ENCODE measurements around the gene MED13L.

The MED13L gene

GRCh38 chr12:116122628-116123027 is 154.9 kb downstream of the MED13L start:
- H3K4me3 ChIP-seq (ENCODE audit: low read length), result no peak overlapping the region
- peak overlapping the region; percentile 8 for H3K9ac ChIP-seq (ENCODE audit: low read depth, low read length)
- peak overlapping the region; percentile 72 for H3K4me2 ChIP-seq (ENCODE audit: low read length)
- H3K4me1 ChIP-seq (ENCODE audit: control insufficient read depth, insufficient read depth, low read length), result peaks cover 68% of the 10 kb centered on the region
- no peaks in the 10 kb centered on the region for H3K36me3 ChIP-seq (ENCODE audit: insufficient read depth, low read length)
- H3K9me3 ChIP-seq (replicated peaks; ENCODE audit: low read length), result no peaks in the 10 kb centered on the region
- no peaks in the 10 kb centered on the region for H3K27me3 ChIP-seq (ENCODE audit: control insufficient read depth, insufficient read depth, low read length)

DNA sequence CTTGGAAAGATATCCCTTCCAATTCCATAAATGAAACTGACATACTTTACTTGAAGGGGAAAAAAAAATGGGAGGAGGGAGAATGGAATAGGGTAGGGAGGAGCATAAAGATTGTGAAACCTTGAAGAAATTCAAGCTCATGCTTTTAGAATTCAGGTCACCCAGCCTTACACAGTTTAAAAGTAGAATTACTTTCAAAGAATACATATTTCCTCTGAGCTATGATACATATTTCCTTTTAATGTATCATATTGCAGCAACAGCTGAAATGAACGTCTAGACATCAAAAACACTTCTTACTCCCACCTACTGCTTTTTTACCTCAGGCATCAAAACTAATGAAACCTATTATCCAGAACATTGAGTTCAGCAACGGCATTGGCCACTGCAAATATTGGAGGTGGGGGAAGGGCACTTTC is 156.0 kb downstream of the MED13L start:
- H3K9ac ChIP-seq (ENCODE audit: low read depth, low read length), result peak overlapping the region; percentile 39
- H3K4me1 ChIP-seq (ENCODE audit: control insufficient read depth, insufficient read depth, low read length), result peaks cover 73% of the 10 kb centered on the region
- peak overlapping the region; percentile 14 for H3K4me3 ChIP-seq (ENCODE audit: low read length)
- H3K36me3 ChIP-seq (ENCODE audit: insufficient read depth, low read length), result no peaks in the 10 kb centered on the region
- no peaks in the 10 kb centered on the region for H3K9me3 ChIP-seq (replicated peaks; ENCODE audit: low read length)
- H3K4me2 ChIP-seq (ENCODE audit: low read length), result peak overlapping the region; percentile 72
- no peaks in the 10 kb centered on the region for H3K27me3 ChIP-seq (ENCODE audit: control insufficient read depth, insufficient read depth, low read length)

GRCh38 chr12:116116650-116117424 is 160.7 kb downstream of the MED13L start:
- Histone ChIP-seq H3K9me3 (replicated peaks; ENCODE audit: low read length) (no peaks in the 10 kb centered on the region), H3K9ac (ENCODE audit: low read depth, low read length) (no peak overlapping the region), H3K4me2 (ENCODE audit: low read length) (no peak overlapping the region), H3K4me1 (ENCODE audit: control insufficient read depth, insufficient read depth, low read length) (peaks cover 42% of the 10 kb centered on the region), H3K27me3 (ENCODE audit: control insufficient read depth, insufficient read depth, low read length) (no peaks in the 10 kb centered on the region), H3K36me3 (ENCODE audit: insufficient read depth, low read length) (no peaks in the 10 kb centered on the region), H3K4me3 (ENCODE audit: low read length) (no peak overlapping the region)

- no peaks in the 10 kb centered on the region for H3K9me3 ChIP-seq (replicated peaks; ENCODE audit: low read length)
- peaks cover 31% of the 10 kb centered on the region for H3K4me1 ChIP-seq (ENCODE audit: control insufficient read depth, insufficient read depth, low read length)
- no peak overlapping the region for H3K4me3 ChIP-seq (ENCODE audit: low read length)
- no peaks in the 10 kb centered on the region for H3K27me3 ChIP-seq (ENCODE audit: control insufficient read depth, insufficient read depth, low read length)
- H3K36me3 ChIP-seq (ENCODE audit: insufficient read depth, low read length), result no peaks in the 10 kb centered on the region
- no peak overlapping the region for H3K9ac ChIP-seq (ENCODE audit: low read depth, low read length)
- no peak overlapping the region for H3K4me2 ChIP-seq (ENCODE audit: low read length)
Measured at GRCh38 chr12:116113398-116114130, 163.9 kb downstream of the MED13L start.

GRCh38 chr12:116106870-116107269 is 170.6 kb downstream of the MED13L start:
- Histone ChIP-seq H3K4me2 (ENCODE audit: low read length) (no peak overlapping the region), H3K9ac (ENCODE audit: low read depth, low read length) (no peak overlapping the region), H3K36me3 (ENCODE audit: insufficient read depth, low read length) (peaks cover 6% of the 10 kb centered on the region), H3K4me3 (ENCODE audit: low read length) (no peak overlapping the region), H3K4me1 (ENCODE audit: control insufficient read depth, insufficient read depth, low read length) (peaks cover 8% of the 10 kb centered on the region), H3K27me3 (ENCODE audit: control insufficient read depth, insufficient read depth, low read length) (no peaks in the 10 kb centered on the region), H3K9me3 (replicated peaks; ENCODE audit: low read length) (no peaks in the 10 kb centered on the region)

- H3K36me3 ChIP-seq (ENCODE audit: insufficient read depth, low read length), result peaks cover 6% of the 10 kb centered on the region
- H3K9ac ChIP-seq (ENCODE audit: low read depth, low read length), result no peak overlapping the region
- no peak overlapping the region for H3K4me2 ChIP-seq (ENCODE audit: low read length)
Measured at GRCh38 chr12:116104167-116104767, 173.2 kb downstream of the MED13L start.

GRCh38 chr12:116101991-116102390 is 175.5 kb downstream of the MED13L start:
- no peak overlapping the region for H3K4me2 ChIP-seq (ENCODE audit: low read length)
- H3K4me3 ChIP-seq (ENCODE audit: low read length), result no peak overlapping the region

More at GRCh38 chr12:116104167-116104767, 173.2 kb downstream of the MED13L start:
- no peak overlapping the region for H3K4me3 ChIP-seq (ENCODE audit: low read length)
- H3K4me1 ChIP-seq (ENCODE audit: control insufficient read depth, insufficient read depth, low read length), result no peaks in the 10 kb centered on the region
- H3K27me3 ChIP-seq (ENCODE audit: control insufficient read depth, insufficient read depth, low read length), result no peaks in the 10 kb centered on the region
- H3K9me3 ChIP-seq (replicated peaks; ENCODE audit: low read length), result no peaks in the 10 kb centered on the region

DNA sequence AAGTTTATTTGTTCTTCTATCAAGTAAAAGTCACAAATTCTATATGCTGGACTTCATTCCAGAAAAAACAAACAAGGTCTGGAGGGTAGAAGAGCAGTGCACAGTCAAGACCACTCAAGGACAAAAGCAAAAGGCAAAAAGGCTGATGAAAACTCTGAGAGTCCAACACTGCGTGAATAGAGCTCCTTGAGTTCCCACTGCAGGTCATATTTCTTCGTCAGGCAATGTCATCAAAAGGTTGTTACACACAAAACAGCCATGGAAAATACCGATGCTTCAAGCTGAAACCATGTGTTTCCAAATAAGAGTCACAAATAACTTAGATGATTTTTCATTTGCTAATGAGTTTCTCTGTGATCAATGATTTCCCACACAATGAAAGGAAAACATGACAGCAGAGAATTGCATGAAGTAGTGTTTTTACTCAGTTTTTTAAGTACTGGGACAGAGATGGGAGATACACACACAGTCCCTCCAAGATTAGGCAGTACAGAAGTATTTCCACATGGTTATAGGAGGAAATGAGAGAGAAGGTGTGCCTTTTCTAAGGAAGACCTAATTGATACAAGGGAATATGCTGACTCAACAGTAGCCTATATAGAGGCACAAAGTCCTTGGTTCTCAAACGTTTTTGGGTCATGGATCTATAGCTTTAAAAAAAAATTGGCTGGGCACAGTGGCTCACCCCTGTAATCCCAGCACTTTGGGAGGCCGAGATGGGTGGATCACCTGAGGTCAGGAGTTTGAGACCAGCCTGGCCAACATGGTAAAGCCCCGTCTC is 177.7 kb downstream of the MED13L start:
- Histone ChIP-seq H3K4me1 (ENCODE audit: control insufficient read depth, insufficient read depth, low read length) (no peaks in the 10 kb centered on the region), H3K36me3 (ENCODE audit: insufficient read depth, low read length) (peaks cover 5% of the 10 kb centered on the region), H3K4me2 (ENCODE audit: low read length) (no peak overlapping the region), H3K9me3 (replicated peaks; ENCODE audit: low read length) (no peaks in the 10 kb centered on the region), H3K4me3 (ENCODE audit: low read length) (no peak overlapping the region), H3K9ac (ENCODE audit: low read depth, low read length) (no peak overlapping the region), H3K27me3 (ENCODE audit: control insufficient read depth, insufficient read depth, low read length) (no peaks in the 10 kb centered on the region)

More at GRCh38 chr12:116101991-116102390, 175.5 kb downstream of the MED13L start:
- Histone ChIP-seq H3K4me1 (ENCODE audit: control insufficient read depth, insufficient read depth, low read length) (no peaks in the 10 kb centered on the region), H3K27me3 (ENCODE audit: control insufficient read depth, insufficient read depth, low read length) (no peaks in the 10 kb centered on the region), H3K9me3 (replicated peaks; ENCODE audit: low read length) (no peaks in the 10 kb centered on the region), H3K36me3 (ENCODE audit: insufficient read depth, low read length) (peaks cover 6% of the 10 kb centered on the region), H3K9ac (ENCODE audit: low read depth, low read length) (no peak overlapping the region)

GRCh38 chr12:116096874-116097273 is 180.6 kb downstream of the MED13L start:
- Histone ChIP-seq H3K27me3 (ENCODE audit: control insufficient read depth, insufficient read depth, low read length) (no peaks in the 10 kb centered on the region), H3K4me2 (ENCODE audit: low read length) (no peak overlapping the region), H3K9ac (ENCODE audit: low read depth, low read length) (no peak overlapping the region), H3K9me3 (replicated peaks; ENCODE audit: low read length) (no peaks in the 10 kb centered on the region), H3K4me3 (ENCODE audit: low read length) (no peak overlapping the region), H3K36me3 (ENCODE audit: insufficient read depth, low read length) (peaks cover 5% of the 10 kb centered on the region), H3K4me1 (ENCODE audit: control insufficient read depth, insufficient read depth, low read length) (no peaks in the 10 kb centered on the region)

DNA sequence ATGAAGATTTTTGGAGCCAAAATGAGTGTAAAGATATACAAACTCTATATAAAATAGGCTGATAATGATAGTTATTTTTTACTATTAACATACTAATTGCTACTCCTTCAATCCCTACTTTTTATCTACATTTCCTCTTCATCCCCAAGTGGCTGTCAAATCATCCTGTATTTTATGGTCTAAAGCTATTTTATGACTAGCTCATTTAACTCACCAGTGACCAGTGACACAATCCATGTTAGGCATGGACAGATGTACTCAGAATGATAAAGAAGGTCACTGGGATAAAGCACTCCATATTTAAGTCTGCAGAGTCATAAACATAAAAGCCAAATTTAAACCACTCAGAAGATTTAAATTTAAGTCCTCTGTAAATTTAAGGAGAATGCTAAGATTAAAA is 183.0 kb downstream of the MED13L start:
- no peak overlapping the region for H3K4me2 ChIP-seq (ENCODE audit: low read length)
- no peaks in the 10 kb centered on the region for H3K9me3 ChIP-seq (replicated peaks; ENCODE audit: low read length)
- no peak overlapping the region for H3K4me3 ChIP-seq (ENCODE audit: low read length)
- H3K36me3 ChIP-seq (ENCODE audit: insufficient read depth, low read length), result peaks cover 5% of the 10 kb centered on the region
- H3K4me1 ChIP-seq (ENCODE audit: control insufficient read depth, insufficient read depth, low read length), result no peaks in the 10 kb centered on the region
- no peak overlapping the region for H3K9ac ChIP-seq (ENCODE audit: low read depth, low read length)
- H3K27me3 ChIP-seq (ENCODE audit: control insufficient read depth, insufficient read depth, low read length), result no peaks in the 10 kb centered on the region

DNA sequence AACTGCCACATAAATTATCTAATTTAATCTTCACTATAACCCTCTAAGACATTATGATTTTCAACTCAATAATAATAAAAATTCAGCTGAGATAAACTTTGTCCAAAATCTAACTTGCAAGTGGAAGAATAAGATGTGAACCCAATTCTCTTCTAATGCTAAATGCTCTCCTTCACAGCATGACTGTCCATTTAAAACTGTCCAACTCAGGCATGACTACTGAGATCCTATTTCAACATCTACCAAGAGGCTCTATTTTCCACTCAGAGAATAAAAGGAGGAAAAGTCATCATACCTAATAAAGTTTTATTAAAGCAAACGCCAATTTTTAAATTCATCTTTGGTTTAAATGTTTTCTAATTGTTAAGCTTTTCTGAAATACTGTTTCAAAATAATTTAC is 183.6 kb downstream of the MED13L start:
- Histone ChIP-seq H3K4me3 (ENCODE audit: low read length) (no peak overlapping the region), H3K4me2 (ENCODE audit: low read length) (no peak overlapping the region), H3K9ac (ENCODE audit: low read depth, low read length) (no peak overlapping the region), H3K36me3 (ENCODE audit: insufficient read depth, low read length) (peaks cover 5% of the 10 kb centered on the region), H3K4me1 (ENCODE audit: control insufficient read depth, insufficient read depth, low read length) (no peaks in the 10 kb centered on the region), H3K9me3 (replicated peaks; ENCODE audit: low read length) (no peaks in the 10 kb centered on the region), H3K27me3 (ENCODE audit: control insufficient read depth, insufficient read depth, low read length) (no peaks in the 10 kb centered on the region)
